Central memory CD4-positive, alpha-beta T cell (primary cell): Measurements from ENCODE around the gene CEACAM1.
"Not testable (repeated sequence)": the region's sequence is repeated elsewhere in the genome, so short reads cannot be mapped to it uniquely, and the experiment has no call there.

Source experiments
- DNase-seq: peaks from one replicate; pipeline ENCODE4 v3.0.0; 2022

The CEACAM1 gene

DNA sequence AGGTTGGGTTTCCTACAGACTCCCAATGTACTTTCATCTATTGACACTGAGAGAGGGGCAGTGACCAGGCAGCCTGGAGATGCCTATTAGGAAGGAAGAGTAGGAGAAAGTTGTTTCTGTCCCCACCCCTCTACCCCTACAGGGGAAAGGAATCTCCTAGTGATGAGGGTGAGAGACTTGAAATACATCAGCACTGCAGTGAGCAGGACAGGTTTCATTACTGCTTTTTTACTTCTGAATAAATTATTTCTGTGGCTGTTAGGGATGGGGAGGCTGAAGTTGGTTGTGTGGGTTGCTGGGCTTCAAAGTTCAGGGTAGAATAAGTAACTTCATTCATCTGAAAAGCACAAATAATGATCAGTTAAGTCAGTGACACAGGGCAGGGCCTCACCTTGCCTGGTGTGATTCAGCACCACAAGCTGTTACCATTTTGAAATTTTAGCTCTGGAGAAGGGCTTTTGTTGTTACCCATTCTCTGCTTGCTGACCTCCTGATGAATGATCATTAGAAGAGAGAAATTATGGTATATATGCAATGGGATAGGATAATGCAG, 19.3 kb downstream of the CEACAM1 start:
- no peak for DNase-seq

GRCh38 chr19:42505066-42505465, 23.2 kb downstream of the CEACAM1 start:
- no peak for DNase-seq

DNA sequence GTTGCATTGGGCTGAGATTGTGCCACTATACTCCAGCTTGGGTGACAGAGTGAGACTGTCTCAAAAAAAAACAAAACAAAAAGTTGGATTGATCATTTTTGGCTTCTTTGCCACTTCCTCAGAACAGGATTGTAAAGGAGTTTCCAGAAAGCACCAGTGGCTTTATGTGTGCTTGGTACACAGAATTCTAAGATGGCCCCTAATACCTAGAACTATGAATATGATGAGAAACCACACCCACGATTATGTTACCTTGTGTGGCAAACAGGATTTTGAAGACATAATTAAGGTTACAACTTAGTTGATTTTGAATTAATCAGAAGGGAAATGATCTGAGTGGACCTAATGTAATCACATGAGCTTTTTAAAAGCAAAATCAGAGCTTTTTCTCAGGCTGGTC, 26.5 kb downstream of the CEACAM1 start:
- DNase-seq, result no peak

GRCh38 chr19:42501243-42501642, 27.0 kb downstream of the CEACAM1 start:
- not testable (repeated sequence) for DNase-seq

DNA sequence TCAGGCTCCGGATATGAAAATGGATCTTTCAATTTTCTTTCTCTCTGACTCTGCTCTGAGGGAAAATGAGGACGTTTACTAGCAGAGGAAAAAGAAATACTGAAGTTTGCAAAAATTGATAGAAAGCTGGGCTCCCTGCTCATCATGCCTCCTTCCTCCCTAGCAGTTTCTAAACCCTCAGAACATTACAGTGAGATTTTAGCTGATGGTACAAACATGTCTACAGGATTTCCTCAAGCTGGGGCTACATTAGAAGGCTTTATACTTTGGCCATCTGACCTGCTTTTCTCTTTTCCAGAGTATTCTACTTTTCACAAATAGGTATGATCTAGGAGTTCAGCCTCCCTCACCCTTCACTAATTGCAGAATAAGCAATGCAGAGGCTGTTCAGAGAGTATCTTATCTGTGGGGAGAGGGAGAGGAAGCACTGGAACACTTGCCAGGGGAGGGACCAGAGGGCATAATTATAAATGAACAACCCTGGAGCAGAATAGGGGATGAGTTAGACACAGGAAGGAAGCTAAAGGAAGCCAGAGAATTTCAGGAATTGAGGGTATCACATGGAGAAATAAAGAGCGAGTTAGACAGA, 30.0 kb downstream of the CEACAM1 start:
- DNase-seq, result no peak

DNA sequence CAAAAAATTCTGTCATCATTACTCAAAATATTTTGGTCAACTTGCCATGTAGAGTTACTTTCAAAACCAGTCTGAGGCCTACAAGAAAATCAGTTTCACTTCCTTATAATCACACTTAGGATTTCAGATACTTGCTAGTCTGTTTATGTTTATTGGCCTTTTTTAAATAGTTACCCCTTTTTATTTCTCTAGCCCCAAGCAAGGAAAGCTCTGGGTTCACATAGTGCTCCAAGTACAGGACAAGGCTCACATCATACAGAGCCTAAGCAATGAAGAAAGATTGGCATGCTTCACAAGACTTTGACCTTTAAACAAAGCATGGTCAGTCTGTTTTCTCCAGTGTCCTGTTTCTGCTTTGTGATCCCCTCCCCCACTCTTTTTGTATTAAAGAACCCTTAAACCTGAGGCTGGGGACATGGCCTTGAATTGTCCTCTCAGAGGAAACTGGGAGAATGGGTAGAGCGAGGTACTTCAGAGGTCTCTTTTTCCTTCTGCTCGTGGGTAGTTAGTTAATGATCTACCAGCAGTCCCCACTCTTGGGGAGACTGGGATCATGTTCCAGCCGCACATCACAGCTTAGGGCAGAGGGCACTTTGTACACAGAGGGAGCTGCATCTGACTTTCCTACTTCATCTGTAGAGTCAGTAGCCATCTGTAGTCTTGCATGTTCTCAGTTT, 30.7 kb downstream of the CEACAM1 start:
- DNase-seq, result no peak

GRCh38 chr19:42496460-42497133, 31.7 kb downstream of the CEACAM1 start:
- DNase-seq, result no peak

DNA sequence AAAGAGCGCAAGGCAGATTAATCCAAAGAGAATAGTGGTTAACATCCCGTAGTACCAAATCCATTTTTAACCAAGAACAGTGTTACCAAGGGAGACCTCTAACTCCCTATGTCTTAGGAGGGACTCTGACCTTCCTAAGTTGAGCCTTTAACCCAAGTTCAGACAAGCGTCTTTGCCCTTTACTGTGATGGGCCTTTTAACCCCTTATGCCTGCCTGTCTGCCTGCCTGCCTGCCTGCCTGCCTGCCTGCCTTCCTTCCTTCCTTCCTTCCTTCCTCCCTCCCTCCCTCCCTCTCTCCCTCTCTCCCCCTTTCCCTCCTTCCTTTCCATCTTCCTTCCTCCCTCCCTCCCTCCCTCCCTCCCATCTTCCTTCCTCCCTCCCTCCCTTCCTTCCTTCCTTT, 32.6 kb downstream of the CEACAM1 start:
- no peak for DNase-seq

DNA sequence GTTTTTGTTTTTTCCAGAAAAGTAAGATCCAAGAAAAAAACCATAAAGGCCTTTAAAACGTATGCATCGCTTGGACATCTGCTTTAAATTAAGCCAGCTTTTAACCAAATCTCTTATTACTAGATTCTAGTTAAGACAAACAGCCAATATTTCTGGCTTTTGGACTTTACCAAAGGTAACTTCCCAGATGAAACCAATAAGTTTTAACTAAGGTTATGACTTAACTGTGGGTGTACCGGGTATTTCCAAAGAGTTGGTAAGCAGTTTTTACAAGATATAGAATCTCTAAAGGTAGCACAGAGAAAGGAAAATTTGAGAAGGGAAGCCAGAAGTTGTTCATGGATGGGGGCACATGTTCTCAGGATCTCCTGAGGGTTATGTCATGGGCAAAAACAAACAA, 34.0 kb downstream of the CEACAM1 start:
- DNase-seq, result no peak

DNA sequence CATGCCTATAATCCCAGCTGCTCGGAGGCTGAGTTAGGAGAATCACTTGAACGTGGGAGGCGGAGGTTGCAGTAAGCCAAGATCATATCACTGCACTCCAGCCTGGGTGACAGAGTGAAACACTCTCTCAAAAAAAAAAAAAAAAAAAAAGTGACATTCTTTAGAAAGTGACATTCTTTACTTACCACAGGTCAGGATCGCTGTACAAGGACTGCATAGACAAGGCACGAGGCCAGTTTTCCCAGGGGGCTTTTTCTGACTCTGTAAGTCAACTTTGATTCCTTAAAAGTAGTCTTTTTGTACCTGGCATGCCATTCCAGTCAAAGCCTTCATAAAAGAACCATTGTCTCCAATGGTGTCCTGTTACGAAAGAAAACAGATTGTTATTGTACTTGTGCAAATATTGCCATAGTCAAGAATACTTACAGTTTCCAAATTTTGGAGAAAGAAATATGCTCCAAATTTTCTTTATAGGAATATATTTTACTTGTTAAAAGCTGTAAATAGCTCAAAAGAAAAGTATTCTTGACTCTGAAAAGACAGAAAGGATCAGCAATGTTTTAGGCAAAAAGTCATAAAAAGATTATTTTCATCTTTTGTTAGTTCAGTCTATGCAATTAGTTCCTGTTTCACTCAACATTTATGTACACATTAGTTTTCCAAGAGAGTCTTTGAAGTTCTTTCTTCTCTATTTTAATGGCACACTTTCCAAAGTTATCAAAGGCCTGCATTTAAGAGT, 39.3 kb downstream of the CEACAM1 start:
- no peak for DNase-seq

- no peak for DNase-seq
Measured at GRCh38 chr19:42487798-42488178, 40.5 kb downstream of the CEACAM1 start.

DNA sequence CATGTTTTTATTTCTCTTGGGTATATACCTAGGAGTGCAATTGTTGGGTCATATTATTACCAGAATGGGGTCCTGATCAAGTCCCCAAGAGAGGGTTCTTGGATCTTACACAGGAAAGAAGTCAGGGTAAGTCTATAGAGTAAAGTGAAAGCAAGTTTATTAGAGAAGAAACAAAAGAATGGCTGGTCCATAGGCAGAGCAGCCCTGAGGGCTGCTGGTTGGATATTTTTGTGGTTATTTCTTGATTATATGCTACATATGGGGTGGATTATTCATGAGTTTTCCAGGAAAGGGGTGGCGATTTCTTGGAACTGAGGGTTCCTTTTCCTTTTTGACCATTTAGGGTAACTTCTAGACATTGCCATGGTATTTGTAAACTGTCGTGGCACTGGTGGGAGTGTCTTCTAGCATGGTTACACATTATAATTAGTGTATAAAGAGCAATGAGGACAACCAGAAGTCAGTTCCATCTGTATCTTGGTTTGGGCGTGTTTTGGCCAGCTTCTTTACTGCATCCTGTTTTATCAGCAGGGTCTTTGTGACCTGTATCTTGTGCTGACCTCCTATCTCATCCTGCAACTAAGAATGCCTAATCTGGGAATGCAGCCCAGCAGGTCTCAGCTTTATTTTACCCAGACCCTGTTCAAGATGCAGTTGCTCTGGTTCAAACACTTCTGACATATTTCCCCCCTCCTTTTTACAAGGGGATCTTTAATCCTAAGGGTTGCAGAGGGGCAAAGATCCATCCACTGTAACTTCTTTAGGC, 41.1 kb downstream of the CEACAM1 start:
- DNase-seq, result no peak

DNA sequence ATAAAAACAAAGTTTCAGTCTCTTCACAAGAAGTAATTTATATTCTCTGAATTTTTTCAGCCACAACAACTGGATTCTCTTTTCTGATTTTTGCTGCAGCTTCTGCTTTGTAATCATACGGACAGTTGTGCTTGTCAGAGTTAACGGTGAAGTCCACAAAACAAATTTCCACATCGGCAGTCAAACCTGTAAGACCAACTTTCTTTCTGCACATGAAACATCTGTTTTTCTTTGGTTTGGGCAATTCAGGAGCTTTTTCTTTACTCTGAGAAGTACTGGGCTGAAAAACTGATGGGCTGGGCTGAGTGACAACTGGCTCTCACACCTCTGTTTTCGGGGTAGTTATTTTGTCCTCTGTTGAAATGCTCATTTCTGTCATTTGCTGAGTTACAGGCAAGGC, 43.2 kb downstream of the CEACAM1 start:
- DNase-seq, result not testable (repeated sequence)

DNA sequence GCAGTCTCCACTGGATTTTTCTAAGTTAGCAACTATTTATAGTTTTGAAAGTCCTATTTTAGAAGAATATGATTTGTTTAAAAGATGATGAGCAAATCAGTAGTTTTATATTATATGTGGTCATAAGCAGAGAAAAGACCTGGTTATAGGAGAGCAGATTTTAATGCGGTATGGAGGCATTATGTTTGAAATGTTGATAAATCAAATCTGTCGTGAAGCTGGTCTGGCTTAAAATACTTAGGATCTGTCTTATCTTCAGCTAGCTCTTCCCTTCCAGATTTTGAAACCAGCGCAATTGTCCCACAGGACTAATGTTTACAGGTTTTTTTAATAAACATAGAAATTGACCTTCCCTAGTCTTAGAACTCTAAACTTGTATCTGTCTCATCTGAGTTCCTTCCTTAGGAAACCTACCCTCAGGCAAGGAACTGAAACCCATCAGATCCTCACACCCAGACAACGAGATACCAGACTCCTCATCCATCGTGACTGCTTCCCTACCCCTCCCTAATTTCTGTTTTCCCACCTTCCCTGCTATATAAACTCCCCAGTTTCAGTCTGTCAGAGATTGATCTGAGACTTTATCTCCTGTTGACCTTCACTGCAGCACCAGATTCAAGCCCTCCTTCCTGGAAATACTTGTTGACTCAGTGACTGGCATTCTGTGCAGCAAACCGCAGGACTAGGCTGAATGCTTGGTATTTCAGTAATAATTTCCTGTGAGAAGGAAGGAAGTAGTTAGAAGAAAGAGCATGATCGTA, 47.8 kb downstream of the CEACAM1 start:
- no peak for DNase-seq

DNA sequence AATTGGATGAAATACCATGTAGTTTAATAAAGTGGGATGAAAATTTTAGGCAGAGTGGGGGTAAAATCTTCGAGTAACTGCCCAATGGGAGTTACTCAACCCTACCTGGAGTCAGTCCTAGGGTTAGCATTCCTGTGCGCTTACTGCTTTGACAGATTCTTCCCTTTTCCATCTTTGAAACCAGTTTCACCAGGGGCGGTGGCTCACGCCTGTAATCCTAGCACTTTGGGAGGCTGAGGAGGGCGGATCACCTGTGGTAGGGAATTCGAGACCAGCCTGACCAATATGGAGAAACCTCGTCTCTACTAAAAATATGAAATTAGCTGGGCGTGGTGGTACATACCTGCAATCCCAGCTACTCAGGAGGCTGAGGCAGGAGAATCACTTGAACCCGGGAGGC, 48.5 kb downstream of the CEACAM1 start:
- DNase-seq, result no peak

DNA sequence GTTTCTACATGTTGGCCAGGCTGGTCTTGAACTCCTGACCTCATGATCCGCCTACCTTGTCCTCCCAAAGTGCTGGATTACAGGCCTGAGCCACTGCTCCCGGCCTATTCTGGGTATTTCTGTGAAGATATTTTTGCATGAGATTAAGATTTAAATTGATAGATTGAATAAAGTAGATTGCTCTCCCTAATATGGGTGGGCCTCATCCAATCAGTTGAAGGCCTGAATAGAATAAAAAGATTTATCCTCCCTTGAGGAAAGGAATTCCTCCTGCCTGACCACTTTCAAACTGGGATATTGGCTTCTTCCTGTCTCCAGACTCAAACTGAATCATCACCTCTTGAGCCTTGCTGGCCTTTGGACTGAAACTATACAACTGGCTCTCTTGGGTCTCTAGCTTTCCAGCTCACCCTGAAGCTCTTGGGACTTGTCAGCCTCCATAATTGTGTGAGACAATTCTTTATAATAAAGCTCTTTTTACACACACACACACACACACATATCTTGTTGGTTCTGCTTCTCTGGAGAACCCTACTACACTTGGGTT, 49.4 kb downstream of the CEACAM1 start:
- no peak for DNase-seq

GRCh38 chr19:42477933-42478332, 50.3 kb downstream of the CEACAM1 start:
- no peak for DNase-seq

GRCh38 chr19:42477117-42477516, 51.2 kb downstream of the CEACAM1 start:
- DNase-seq, result no peak

GRCh38 chr19:42475366-42475765, 52.9 kb downstream of the CEACAM1 start:
- no peak for DNase-seq

DNA sequence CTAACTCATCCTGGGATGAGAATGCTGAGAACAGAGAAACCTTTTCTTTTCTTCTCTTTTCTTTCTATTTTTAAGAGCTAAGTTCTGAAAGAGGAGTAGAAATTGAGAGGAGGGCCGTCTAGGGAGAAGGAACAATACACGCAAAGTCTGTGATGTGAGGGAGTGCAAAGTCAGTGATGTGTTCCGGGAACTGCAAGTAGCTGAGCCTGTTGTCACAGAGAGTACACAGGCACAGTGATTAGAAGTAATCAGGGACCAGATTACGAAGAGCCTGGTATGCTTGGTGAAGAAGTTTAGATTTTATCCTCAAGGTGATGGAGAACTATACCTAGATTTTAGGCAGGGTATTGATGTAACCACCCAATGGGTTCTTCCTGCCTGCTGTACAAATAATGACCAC, 53.5 kb downstream of the CEACAM1 start:
- DNase-seq, result no peak

- no peak for DNase-seq
Measured at GRCh38 chr19:42473686-42474085, 54.6 kb downstream of the CEACAM1 start.
